IgD-negative memory B cell (primary cell): ENCODE measurements around the gene AQP7. TPM values are rescaled to one million over a fixed set of nuclear protein-coding genes. Genes with fewer than 3 reads are reported as not detected.
"Not testable (repeated sequence)": the region's sequence is repeated elsewhere in the genome, so short reads cannot be mapped to it uniquely, and the experiment has no call there.

Source experiments
- H3K27ac Mint-ChIP-seq, 3 donors: one replicate each; pipeline ENCODE4 v1.8.0; 2020 to 2022; ENCODE audit warnings: mild to moderate bottlenecking in 3 of 3, mixed read lengths in 3 of 3, moderate library complexity in 1 of 3
- H3K27me3 Mint-ChIP-seq: one replicate; pipeline ENCODE4 v1.8.0; 2021; ENCODE audit warnings: mixed read lengths
- H3K36me3 Mint-ChIP-seq: one replicate; pipeline ENCODE4 v1.8.0; 2020; ENCODE audit warnings: mild to moderate bottlenecking, mixed read lengths
- H3K4me1 Mint-ChIP-seq, 3 donors: one replicate each; pipeline ENCODE4 v1.8.0; 2020 to 2022; ENCODE audit warnings: mixed read lengths in 3 of 3, mild to moderate bottlenecking in 1 of 3
- H3K4me3 Mint-ChIP-seq, 4 donors: one replicate each; pipeline ENCODE4 v1.8.0; 2020 to 2022; ENCODE audit warnings: mild to moderate bottlenecking in 4 of 4, mixed read lengths in 4 of 4, moderate library complexity in 3 of 4
- H3K9me3 Mint-ChIP-seq, 3 donors: one replicate each; pipeline ENCODE4 v1.8.0; 2020 to 2021; ENCODE audit warnings: mixed read lengths in 3 of 3, mild to moderate bottlenecking in 1 of 3
- polyA plus RNA-seq: library from polyadenylated mRNA; unstranded; fragments of 300-500 nt; fragmentation: Illumina TruSeq; gene quantifications from one replicate; pipeline ENCODE4 v1.2.3, GENCODE V29; 2021

Gene AQP7
- polyA plus RNA-seq, 1 donor from 2014 or later = not detected

DNA sequence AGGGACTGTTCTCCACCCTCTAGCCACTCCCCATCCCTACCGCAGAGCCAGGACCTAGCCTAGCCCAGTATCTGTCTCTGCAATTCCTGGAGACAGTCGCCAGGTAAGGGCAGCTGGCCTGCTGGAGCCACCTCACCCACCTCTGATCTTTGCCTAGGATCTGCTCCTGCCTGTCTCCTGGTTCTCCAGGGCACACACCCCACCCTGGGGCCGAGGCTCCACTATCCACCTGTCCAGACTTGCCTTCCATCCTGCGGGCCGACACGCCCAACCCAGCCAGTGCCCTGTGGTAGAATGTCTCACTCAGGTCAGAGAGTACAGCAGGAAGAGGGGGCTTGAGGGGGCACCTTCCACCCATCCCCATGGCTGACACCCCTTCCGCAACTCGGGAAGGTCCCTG, 15.7 kb upstream of the AQP7 start:
- Mint-ChIP-seq H3K36me3 (no peaks in the 10 kb centered on the region), H3K27ac (no peak overlapping the region), H3K9me3 (no peaks in the 10 kb centered on the region), H3K27me3 (peaks cover 8% of the 10 kb centered on the region), H3K4me1 (peaks cover 0 to 7% (median 3%) of the 10 kb centered on the region in 3 donors), H3K4me3 (no peak overlapping the region)

DNA sequence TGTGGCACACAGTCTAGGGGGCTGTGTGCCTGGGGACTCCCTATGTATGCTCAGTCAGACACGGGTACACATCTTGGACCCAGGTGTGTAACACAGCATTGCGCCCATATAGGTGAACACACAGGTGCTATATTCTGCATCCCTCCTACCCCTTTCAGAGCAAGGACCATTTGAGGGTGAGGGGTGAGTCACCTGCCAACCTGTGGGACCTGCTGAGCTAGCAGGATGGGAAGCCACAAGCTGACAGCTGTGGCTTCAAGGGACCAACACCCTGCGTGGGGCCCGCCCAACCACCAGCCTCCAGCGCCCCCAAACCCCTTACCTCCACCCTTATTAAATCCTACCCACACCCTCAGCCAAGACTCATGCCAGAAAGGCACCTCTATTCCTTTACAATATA, 14.6 kb upstream of the AQP7 start:
- Mint-ChIP-seq H3K4me3 (peak overlapping the region in 1 of 4 donors; percentile 74), H3K27me3 (peaks cover 8% of the 10 kb centered on the region), H3K27ac (peak overlapping the region in 1 of 3 donors; percentile 76), H3K4me1 (peaks cover 0 to 7% (median 3%) of the 10 kb centered on the region in 3 donors), H3K9me3 (no peaks in the 10 kb centered on the region), H3K36me3 (no peaks in the 10 kb centered on the region)

DNA sequence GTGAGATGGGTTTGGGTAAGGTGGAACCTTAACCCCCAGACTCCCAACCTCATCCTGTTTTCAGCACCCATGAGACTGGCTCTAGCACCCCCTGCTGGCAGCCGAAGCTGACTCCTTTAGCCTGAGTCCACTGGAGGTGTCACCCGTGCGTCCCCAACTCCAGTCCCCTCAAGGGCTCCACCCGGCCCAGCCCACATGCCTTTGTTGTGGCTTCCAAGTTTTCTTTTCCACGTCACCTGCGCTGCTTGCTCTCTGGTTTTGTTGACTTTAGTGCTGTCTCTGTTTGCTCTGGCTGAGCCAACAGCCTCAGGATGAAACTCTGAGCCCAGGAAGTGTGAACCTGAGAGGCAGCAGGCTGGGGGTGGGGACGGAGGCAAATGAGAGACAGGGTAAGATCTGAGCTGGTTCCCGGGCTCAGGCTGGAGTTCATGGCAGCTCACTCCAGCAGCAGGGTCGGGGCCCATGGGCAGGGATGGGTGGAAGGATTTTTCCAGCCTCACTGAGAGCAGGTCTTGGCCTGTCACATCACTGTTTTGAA, 13.2 kb upstream of the AQP7 start:
- no peaks in the 10 kb centered on the region for H3K9me3 Mint-ChIP-seq
- peaks cover 0 to 7% (median 3%) of the 10 kb centered on the region in 3 donors for H3K4me1 Mint-ChIP-seq
- H3K4me3 Mint-ChIP-seq = no peak overlapping the region
- H3K27ac Mint-ChIP-seq = peak overlapping the region in 1 of 3 donors; percentile 80
- H3K27me3 Mint-ChIP-seq = peaks cover 9% of the 10 kb centered on the region
- H3K36me3 Mint-ChIP-seq = no peaks in the 10 kb centered on the region

DNA sequence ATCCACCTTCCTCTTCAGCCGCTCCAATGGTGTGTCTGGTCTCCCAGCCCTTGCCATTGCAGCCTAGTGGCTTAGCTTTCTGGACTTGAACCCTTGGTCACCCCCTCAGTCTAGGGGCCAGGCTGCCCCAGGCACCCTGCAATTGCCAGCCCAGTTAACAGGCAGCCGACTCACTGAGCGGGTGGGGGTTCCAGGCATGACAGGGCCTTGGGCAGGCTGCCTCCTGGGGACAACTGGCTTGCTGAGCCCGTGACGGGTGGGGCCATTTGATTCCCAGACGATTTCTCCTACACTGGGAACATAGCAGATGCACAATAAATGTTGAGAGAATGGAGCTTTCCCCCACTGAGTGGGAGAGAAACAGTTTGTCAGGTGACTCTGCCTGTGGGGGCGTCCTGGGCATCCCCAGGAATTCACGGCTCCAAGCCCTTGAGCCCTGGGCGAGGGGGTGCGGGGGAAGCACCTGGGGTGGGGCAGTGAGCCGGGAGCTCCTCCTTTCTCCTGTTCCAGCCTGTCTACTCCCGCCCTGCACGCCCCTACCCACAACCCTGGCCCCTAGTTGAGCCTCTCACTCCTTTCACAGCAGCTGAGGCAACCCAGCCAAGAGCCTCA, 12.6 kb upstream of the AQP7 start:
- Mint-ChIP-seq H3K4me3 (no peak overlapping the region), H3K27me3 (peaks cover 9% of the 10 kb centered on the region), H3K27ac (peak overlapping the region in 1 of 3 donors; percentile 80), H3K4me1 (peaks cover 0 to 5% (median 3%) of the 10 kb centered on the region in 3 donors), H3K36me3 (no peaks in the 10 kb centered on the region), H3K9me3 (no peaks in the 10 kb centered on the region)

DNA sequence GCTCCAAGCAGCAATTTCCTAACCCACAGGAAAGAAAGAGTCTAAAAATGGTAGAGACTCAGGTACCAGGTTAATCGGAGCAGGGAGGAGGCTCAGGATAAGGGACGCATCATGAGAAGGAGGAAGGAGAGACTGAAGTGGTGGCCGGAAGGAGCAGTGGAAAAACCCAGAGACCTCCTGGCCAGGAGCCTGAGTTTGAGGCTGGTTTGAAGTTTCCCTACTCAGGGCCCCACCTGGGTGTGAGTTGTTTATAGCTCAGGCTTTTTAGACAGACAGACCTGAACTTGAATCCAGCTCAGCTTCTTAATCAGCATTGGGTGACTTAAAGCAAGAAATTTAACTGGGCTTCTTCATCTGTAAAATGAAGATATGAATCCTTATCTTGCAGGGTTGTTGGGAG, 11.9 kb upstream of the AQP7 start:
- Mint-ChIP-seq H3K27me3 (peaks cover 9% of the 10 kb centered on the region), H3K4me3 (peak overlapping the region in 1 of 4 donors; percentile 83), H3K4me1 (peaks cover 0 to 5% (median 3%) of the 10 kb centered on the region in 3 donors), H3K9me3 (no peaks in the 10 kb centered on the region), H3K36me3 (no peaks in the 10 kb centered on the region), H3K27ac (no peak overlapping the region)

DNA sequence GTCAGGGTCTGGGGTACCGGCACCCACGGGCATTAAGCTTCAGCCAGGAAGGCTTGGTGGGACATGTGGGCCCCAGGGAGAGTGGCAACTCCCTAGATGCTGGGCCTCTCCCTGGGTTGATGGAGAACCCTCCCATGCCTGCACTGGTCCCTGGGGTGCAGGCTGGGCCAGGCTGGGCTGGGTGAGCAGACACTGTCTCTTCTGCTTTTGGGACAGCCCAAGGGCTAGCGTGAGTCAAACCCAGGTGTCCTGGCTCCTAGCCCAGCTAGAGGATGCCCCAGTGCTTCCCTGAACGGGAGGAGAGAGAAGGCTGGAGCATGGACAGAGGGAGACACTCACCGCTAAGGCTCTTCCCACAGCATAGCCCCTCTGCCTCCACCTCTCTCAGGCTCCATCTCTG, 5.7 kb upstream of the AQP7 start:
- Mint-ChIP-seq H3K36me3 (no peaks in the 10 kb centered on the region), H3K27me3 (peaks cover 3% of the 10 kb centered on the region), H3K4me3 (no peak overlapping the region), H3K27ac (no peak overlapping the region), H3K9me3 (no peaks in the 10 kb centered on the region), H3K4me1 (no peaks in the 10 kb centered on the region)

DNA sequence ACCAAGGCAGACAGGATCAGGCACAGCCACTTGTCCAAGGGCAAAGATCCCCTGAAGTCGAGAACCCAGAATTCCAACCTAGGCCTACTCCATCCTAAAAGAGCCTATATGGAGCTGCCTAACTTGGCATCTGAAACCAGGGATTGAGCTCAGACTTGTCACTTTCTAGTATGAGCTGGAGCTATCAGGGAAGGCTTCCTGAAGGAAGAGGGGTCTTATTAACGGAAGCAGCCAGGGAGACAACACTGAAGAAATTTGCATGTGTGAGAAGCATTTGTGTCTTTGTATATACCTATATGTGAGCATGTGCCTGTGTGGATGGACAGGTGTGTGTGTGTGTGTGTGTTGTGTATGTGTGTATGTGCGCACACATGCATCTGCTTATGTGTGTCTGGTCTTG, 4.7 kb upstream of the AQP7 start:
- H3K9me3 Mint-ChIP-seq = no peaks in the 10 kb centered on the region

DNA sequence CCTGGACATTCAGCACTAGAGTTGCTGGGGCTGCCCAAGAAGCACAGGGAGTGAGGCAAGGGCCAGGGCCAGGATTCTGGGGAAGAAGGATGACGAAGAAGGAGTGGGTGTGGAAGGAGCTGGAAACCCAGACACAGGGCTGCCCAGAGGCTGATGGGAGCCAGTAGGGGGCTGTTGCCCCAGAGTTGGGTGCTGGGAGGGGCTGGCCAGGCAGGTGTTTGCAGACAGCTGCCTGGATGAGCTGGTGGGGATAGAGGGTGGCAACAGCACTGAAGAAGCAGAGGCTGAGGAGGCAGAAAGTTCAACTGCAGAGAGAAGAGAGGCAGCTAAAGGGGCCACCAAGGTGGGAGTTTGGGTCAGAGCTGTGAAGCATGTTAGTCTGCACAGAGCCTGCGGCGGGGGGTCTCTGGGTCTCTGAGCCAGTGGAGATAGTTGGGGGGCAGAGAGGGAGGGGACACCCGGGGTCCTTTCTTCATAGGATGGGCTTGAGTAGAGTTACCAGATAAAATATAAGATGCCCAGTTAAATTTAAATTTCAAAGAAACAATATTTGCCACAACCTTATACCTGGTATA, 2.5 kb upstream of the AQP7 start:
- Mint-ChIP-seq H3K36me3 (no peaks in the 10 kb centered on the region), H3K4me1 (no peaks in the 10 kb centered on the region), H3K4me3 (no peak overlapping the region), H3K27ac (no peak overlapping the region), H3K27me3 (peaks cover 4% of the 10 kb centered on the region), H3K9me3 (no peaks in the 10 kb centered on the region)

More for the DNA sequence above, 4.7 kb upstream of the AQP7 start:
- Mint-ChIP-seq H3K27me3 (peaks cover 3% of the 10 kb centered on the region), H3K4me1 (no peaks in the 10 kb centered on the region), H3K4me3 (no peak overlapping the region), H3K36me3 (no peaks in the 10 kb centered on the region), H3K27ac (no peak overlapping the region)

DNA sequence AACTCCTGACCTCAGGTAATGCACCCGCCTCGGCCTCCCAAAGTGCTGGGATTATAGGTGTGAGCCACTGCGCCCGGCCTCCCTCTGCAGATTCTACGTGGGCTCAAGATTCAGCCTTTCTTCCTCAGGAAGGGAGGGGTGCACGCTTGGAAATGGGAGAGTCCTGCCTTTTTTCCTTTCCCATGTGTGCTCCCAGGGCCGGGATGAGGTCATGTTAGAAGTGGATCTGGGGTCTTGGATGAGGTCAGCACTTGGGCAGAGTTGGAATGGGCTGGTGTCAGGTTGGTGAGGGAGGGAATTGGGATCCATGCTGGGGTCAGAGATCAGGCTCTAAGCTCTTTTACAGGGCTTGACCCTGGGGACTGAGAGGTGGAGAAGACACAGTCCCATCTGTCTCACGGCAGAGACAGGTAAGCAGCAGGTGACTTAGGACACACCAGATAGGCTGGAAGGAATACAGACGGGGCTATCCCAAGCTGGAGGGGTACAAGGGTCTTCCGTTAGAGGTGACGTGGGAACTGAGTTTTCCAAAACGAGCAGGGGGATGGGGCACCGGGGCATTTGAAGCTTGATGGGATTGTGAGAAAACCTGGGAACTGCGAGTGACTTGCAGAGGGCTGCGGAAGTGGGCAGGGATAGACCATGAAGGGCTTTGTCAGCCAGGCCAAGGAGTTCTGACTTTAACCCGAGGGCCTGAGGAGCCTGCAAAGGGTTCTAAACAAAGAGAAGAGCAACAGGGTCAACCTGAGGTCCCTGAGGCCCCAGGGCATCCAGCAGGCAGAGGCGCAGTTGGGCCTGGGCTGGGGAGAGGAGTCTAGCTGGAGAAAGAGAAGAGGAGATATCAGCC, 1.8 kb upstream of the AQP7 start:
- no peaks in the 10 kb centered on the region for H3K36me3 Mint-ChIP-seq
- no peak overlapping the region for H3K4me3 Mint-ChIP-seq
- H3K27me3 Mint-ChIP-seq = peaks cover 5% of the 10 kb centered on the region
- H3K27ac Mint-ChIP-seq = peak overlapping the region in 1 of 3 donors; percentile 59
- no peaks in the 10 kb centered on the region for H3K9me3 Mint-ChIP-seq
- no peaks in the 10 kb centered on the region for H3K4me1 Mint-ChIP-seq

DNA sequence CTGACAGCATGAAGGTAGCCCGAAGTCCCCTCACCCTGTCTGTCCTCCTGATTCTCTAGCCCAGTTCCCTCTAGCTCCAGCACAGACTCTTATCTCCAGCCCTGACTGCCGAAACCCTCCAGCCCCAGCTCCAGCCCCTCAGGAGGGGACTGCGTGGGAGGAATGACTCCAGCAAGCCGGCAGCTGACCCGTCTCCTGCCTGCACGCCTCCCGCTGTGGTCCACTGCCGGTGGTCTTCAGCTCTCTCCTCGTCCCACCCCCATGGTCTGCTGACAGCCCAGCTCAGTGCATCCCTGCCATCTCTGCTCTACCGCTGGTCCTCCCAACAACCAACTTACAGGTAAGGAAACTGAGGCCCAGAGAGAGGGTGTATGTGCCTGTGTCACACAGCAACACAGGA, 559 bp downstream of the AQP7 start:
- H3K27ac Mint-ChIP-seq, H3K27me3 Mint-ChIP-seq, H3K36me3 Mint-ChIP-seq, H3K4me1 Mint-ChIP-seq, H3K4me3 Mint-ChIP-seq, H3K9me3 Mint-ChIP-seq: not testable (repeated sequence)

DNA sequence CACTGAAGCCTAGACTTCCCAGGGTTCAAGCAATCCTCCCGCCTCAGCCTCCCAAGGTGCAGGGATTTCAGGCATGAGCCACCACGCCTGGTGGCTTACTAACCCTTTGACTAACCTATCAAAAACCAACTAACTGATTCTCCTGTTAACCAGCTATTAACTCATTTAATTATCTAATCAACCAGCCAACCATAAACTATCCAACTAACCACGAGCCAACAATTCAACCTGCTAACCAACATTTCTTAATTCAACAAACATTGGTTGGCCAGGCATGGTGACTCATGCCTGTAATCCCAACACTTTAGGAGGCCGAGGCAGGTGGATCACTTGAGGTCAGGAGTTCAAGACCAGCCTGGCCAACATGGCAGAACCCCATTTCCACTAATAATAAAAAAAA, 3.3 kb downstream of the AQP7 start:
- not testable (repeated sequence) for H3K4me1 Mint-ChIP-seq, H3K9me3 Mint-ChIP-seq, H3K36me3 Mint-ChIP-seq, H3K27ac Mint-ChIP-seq, H3K4me3 Mint-ChIP-seq
- peaks cover 11% of the 10 kb centered on the region for H3K27me3 Mint-ChIP-seq

DNA sequence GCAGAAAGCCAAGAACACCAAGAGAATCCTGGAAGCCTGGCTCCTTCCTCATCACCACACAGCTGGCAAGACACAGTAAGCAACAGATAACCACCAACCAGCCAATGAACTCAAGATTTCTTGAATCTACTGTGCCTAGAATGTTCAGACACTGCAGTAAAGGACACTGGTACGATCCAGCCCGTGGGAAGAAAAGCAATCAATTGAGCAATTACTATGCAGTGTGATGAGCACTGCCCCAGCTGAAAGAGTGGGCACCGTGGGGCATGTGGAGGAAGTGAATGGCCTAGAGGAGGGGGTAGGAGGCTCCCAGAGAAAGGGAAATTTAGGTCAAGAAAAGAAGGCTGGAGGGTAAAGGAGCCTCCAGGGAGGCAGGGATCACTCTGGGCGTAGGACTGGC, 4.6 kb downstream of the AQP7 start:
- H3K27me3 Mint-ChIP-seq, H3K4me3 Mint-ChIP-seq, H3K9me3 Mint-ChIP-seq, H3K4me1 Mint-ChIP-seq, H3K36me3 Mint-ChIP-seq, H3K27ac Mint-ChIP-seq: not testable (repeated sequence)

DNA sequence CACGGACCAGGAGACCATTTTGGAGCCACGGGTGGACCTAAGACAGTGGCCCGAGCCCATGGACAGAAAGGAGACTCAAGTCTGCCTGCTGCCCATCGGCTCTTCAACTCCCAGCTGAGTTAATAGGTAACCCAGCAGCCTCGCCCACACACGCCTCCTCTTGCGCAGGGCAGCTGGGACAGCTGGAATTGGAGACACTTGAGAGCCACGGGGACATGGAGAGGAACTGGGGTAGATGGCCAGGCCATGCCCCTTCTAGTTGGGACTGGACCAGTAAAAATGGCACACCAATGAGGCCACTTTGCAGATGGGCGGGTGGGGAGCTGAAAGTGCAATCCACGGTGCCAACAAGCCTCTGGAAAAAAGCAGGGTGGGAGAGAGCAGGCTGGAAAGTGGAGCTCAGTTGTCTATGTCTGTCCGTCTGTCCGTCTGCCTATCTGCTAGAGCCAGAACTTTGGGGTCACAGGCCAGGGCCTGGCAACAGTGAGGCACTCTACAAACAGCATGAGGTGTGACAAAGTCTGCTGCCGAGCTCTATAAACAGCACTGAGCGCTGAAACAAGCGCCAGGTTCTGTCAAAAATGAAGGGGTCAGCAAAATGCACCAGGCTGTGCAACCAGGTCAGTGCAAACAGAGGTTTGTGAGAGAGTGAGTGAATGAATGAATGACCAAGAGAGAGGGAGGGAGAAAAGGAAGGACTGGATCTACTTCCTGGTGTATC, 7.0 kb downstream of the AQP7 start:
- not testable (repeated sequence) for H3K36me3 Mint-ChIP-seq, H3K9me3 Mint-ChIP-seq, H3K27ac Mint-ChIP-seq, H3K4me1 Mint-ChIP-seq, H3K4me3 Mint-ChIP-seq
- peaks cover 11% of the 10 kb centered on the region for H3K27me3 Mint-ChIP-seq

DNA sequence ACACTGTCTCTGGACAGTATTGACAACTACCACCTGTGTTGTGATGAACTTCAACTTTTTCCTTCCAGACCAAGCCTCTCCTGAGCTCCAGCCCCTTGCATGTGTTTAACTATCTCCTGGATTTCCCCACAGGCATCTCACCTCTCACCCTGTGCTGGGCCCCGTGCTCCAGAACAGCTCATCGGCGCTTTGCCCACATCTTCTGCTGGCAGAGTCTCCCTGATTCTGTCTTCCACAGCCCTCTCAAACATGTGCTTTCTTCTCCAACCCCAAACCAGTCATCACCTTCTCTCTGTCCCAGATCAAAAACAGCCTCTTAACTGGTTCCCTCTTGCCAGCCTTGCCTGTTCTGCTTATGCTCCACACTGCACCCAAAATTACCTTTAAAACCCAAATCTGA, 8.4 kb downstream of the AQP7 start:
- H3K27ac Mint-ChIP-seq, H3K9me3 Mint-ChIP-seq, H3K4me3 Mint-ChIP-seq, H3K36me3 Mint-ChIP-seq, H3K4me1 Mint-ChIP-seq, H3K27me3 Mint-ChIP-seq: not testable (repeated sequence)

DNA sequence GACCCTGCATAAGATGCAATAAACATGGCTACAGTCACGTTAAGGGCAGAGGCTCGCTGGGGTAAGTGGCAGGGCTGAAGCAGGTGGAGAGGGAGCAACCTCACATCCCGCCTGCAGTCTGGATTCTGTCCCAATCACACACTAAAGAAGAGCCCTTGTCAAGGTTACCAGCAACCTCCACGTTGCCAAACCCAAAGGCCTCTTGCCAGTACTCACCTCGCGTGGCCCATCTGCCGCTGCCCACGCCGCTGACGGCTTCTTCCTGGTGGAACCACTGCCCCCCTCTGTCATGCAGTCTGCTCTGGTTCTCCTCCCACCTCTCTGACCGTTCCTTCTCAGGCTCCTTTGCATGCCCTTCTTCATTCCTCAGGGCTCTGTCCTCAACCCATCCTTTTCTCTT, 8.8 kb downstream of the AQP7 start:
- peaks cover 2% of the 10 kb centered on the region for H3K36me3 Mint-ChIP-seq
- H3K4me3 Mint-ChIP-seq = no peak overlapping the region
- H3K9me3 Mint-ChIP-seq = no peaks in the 10 kb centered on the region
- no peak overlapping the region for H3K27ac Mint-ChIP-seq
- peaks cover 10% of the 10 kb centered on the region for H3K27me3 Mint-ChIP-seq
- no peaks in the 10 kb centered on the region for H3K4me1 Mint-ChIP-seq
